ENCODE data around the gene GPR62.
A peak's percentile ranks its signal among the peaks of the same experiment; 100 is the strongest.

GPR62 gene

DNA sequence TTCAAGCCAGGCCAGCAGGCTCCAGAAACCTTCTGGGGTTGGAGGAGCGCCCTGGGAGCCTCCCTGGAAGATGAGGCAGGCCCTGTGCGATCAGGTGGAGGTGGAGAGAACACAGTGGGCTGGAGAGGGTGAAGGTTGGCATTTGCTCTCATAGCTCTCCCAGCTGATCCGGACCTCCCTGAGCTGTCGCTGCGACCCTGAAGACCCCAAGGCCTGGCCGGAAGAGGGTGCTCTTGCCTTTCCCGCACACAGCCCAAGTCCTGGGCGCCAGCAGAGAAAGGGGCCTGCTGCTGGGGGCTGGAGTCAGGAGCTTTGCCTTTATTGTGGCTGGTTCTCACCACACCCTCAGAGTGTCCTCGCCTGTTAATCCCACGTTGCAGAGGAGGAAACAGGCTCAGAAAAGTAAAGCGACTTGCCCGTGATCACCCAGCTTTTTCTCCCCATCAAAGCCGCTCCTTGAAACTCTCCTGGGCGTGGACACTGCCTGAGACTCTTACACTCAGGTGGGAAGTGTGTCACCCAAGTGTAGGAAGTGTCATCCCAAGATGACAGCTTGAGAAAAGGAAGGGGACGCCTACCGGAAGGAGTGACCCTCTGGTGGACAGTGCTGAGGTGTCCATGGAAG, 49.1 kb downstream of the GPR62 start:
- Histone ChIP-seq H3K4me2 (ENCODE audit: insufficient read depth, low read length) (no peak overlapping the region), H3K79me2 (ENCODE audit: insufficient read depth, low read length) (no peaks in the 10 kb centered on the region), H3K4me1 (ENCODE audit: insufficient read depth, low read length) (peaks cover 21% of the 10 kb centered on the region), H4K20me1 (ENCODE audit: insufficient read depth, low read length) (no peaks in the 10 kb centered on the region), H3K4me3 (ENCODE audit: low read depth in 1 of 2, low read length in 2 of 2) (no peak overlapping the region), H3K9me3 (ENCODE audit: insufficient read depth, low read length, severe bottlenecking) (no peaks in the 10 kb centered on the region), H2AFZ (ENCODE audit: low read depth, low read length) (no peak overlapping the region), H3K36me3 (ENCODE audit: insufficient read depth, low read length) (no peaks in the 10 kb centered on the region), H3K27me3 (ENCODE audit: insufficient read depth, low read length, poor library complexity) (no peaks in the 10 kb centered on the region), H3K27ac (ENCODE audit: low read length) (no peak overlapping the region), H3K9ac (ENCODE audit: low read depth, low read length) (no peak overlapping the region)
- DNase-seq (no peak), ATAC-seq (ENCODE audit: insufficient read depth, low read depth) (no peak)
- no peak for TF ChIP-seq EZH2 (IDR thresholded peaks at IDR 0.05; ENCODE audit: borderline replicate concordance, low read depth, low read length, severe bottlenecking)
- TF ChIP-seq, protein P1, sequence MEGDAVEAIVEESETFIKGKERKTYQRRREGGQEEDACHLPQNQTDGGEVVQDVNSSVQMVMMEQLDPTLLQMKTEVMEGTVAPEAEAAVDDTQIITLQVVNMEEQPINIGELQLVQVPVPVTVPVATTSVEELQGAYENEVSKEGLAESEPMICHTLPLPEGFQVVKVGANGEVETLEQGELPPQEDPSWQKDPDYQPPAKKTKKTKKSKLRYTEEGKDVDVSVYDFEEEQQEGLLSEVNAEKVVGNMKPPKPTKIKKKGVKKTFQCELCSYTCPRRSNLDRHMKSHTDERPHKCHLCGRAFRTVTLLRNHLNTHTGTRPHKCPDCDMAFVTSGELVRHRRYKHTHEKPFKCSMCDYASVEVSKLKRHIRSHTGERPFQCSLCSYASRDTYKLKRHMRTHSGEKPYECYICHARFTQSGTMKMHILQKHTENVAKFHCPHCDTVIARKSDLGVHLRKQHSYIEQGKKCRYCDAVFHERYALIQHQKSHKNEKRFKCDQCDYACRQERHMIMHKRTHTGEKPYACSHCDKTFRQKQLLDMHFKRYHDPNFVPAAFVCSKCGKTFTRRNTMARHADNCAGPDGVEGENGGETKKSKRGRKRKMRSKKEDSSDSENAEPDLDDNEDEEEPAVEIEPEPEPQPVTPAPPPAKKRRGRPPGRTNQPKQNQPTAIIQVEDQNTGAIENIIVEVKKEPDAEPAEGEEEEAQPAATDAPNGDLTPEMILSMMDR (IDR thresholded peaks at IDR 0.05; ENCODE audit: borderline replicate concordance, extremely low read depth, low read length, poor library complexity, severe bottlenecking), result peak; percentile 39

DNA sequence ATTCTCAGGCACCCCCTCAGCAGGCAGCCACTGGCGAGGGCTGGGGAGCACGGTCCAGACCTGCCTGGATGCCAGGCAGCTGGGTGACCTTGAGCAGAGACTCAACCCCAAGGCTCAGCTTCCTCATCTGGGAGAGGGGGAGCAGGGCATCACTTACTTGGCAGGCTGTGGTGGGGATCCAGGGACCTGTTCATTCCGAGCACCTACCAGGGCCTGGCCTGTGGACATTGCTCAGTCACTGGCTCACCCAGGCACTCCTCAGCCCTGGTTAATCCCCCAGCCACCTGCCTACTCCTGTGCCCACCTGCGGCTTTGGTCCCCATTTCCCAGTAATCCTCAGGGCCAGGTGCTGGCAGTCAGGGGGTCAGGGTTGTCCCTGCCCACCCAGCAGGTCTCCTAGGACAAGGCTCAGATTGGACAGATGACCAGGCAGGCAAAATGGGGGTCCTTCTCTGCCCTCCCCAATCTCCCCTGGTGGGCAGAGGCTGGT, 49.8 kb downstream of the GPR62 start:
- ATAC-seq (ENCODE audit: insufficient read depth, low read depth), result no peak
- no peak for TF ChIP-seq EZH2 (IDR thresholded peaks at IDR 0.05; ENCODE audit: borderline replicate concordance, low read depth, low read length, severe bottlenecking)
- TF ChIP-seq, protein P1 (IDR thresholded peaks at IDR 0.05; ENCODE audit: borderline replicate concordance, extremely low read depth, low read length, poor library complexity, severe bottlenecking), result no peak
- H3K27me3 ChIP-seq (ENCODE audit: insufficient read depth, low read length, poor library complexity), result no peaks in the 10 kb centered on the region
- H3K27ac ChIP-seq (ENCODE audit: low read length), result no peak overlapping the region
- no peaks in the 10 kb centered on the region for H3K36me3 ChIP-seq (ENCODE audit: insufficient read depth, low read length)
- no peak overlapping the region for H3K4me3 ChIP-seq (ENCODE audit: low read depth in 1 of 2, low read length in 2 of 2)
- no peak overlapping the region for H3K4me2 ChIP-seq (ENCODE audit: insufficient read depth, low read length)
- no peak for DNase-seq
- H3K9ac ChIP-seq (ENCODE audit: low read depth, low read length), result no peak overlapping the region
- no peak overlapping the region for H2AFZ ChIP-seq (ENCODE audit: low read depth, low read length)
- H3K4me1 ChIP-seq (ENCODE audit: insufficient read depth, low read length), result peaks cover 21% of the 10 kb centered on the region
- no peaks in the 10 kb centered on the region for H4K20me1 ChIP-seq (ENCODE audit: insufficient read depth, low read length)
- no peaks in the 10 kb centered on the region for H3K9me3 ChIP-seq (ENCODE audit: insufficient read depth, low read length, severe bottlenecking)
- H3K79me2 ChIP-seq (ENCODE audit: insufficient read depth, low read length), result no peaks in the 10 kb centered on the region

DNA sequence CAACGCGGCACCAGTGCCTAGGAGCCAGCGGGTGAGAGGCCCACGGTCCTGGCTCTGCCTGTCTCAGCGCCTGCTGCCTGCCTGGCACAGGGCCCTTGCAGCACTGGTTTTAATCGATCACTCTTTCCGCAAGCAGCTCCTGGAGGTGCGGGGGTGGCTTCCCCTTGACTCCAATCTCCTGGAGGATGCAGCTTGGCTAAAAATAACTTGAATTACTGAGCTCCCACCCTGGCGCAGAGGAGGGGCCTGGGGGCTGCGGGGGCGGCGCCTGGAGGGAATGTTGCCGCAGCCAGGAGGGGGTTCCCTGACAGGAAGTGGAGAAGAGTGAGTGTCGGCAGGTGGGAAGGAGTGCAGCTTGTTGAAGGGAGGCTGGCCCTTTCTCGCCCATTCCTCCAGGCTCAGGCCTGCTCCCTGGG, 50.4 kb downstream of the GPR62 start:
- H3K9me3 ChIP-seq (ENCODE audit: insufficient read depth, low read length, severe bottlenecking), result no peaks in the 10 kb centered on the region
- H3K4me1 ChIP-seq (ENCODE audit: insufficient read depth, low read length), result peaks cover 21% of the 10 kb centered on the region
- H3K27ac ChIP-seq (ENCODE audit: low read length), result no peak overlapping the region
- no peaks in the 10 kb centered on the region for H3K27me3 ChIP-seq (ENCODE audit: insufficient read depth, low read length, poor library complexity)
- no peaks in the 10 kb centered on the region for H3K36me3 ChIP-seq (ENCODE audit: insufficient read depth, low read length)
- H3K79me2 ChIP-seq (ENCODE audit: insufficient read depth, low read length), result no peaks in the 10 kb centered on the region
- H3K4me2 ChIP-seq (ENCODE audit: insufficient read depth, low read length), result no peak overlapping the region
- H3K4me3 ChIP-seq (ENCODE audit: low read depth in 1 of 2, low read length in 2 of 2), result no peak overlapping the region
- H4K20me1 ChIP-seq (ENCODE audit: insufficient read depth, low read length), result no peaks in the 10 kb centered on the region
- peak; percentile 34 for DNase-seq
- H2AFZ ChIP-seq (ENCODE audit: low read depth, low read length), result peak overlapping the region; percentile 3; the same call in 1 of the 2 replicates
- no peak overlapping the region for H3K9ac ChIP-seq (ENCODE audit: low read depth, low read length)
- ATAC-seq (ENCODE audit: insufficient read depth, low read depth), result 0 out of 3 replicates have a peak, but pooled peaks have one; percentile 10
- no peak for TF ChIP-seq EZH2 (IDR thresholded peaks at IDR 0.05; ENCODE audit: borderline replicate concordance, low read depth, low read length, severe bottlenecking)
- TF ChIP-seq, protein P1 (IDR thresholded peaks at IDR 0.05; ENCODE audit: borderline replicate concordance, extremely low read depth, low read length, poor library complexity, severe bottlenecking), result no peak

Data from DND-41 (cell line).